ENCODE results near the gene SIGLEC5.

GRCh38 chr19:51576850-51577249, 53.4 kb downstream of the SIGLEC5 start:
- TF ChIP-seq CTCF (IDR thresholded peaks at IDR 0.05) (no peak), RAD21 (IDR thresholded peaks at IDR 0.05; ENCODE audit: low read length) (no peak), RCOR1 (IDR thresholded peaks at IDR 0.05; ENCODE audit: low read length) (no peak), MAX (IDR thresholded peaks at IDR 0.05; ENCODE audit: low read depth) (no peak), CHD2 (IDR thresholded peaks at IDR 0.05; ENCODE audit: low read length, partially characterized antibody) (no peak), NRF1 (IDR thresholded peaks at IDR 0.05; ENCODE audit: low read depth, low read length) (no peak), POLR2AphosphoS5 (IDR thresholded peaks at IDR 0.05; ENCODE audit: low read depth, low read length) (no peak)
